ENCODE results near the gene PLEKHJ1. TPM values are rescaled to one million over a fixed set of nuclear protein-coding genes. Genes with fewer than 3 reads are reported as not detected.

The PLEKHJ1 gene
- total and polyA plus RNA-seq, 9 of the 15 experiments (the other 6 are each of a cell fraction or from before 2014, with no cell fraction given) = 1.5 to 188 (median 63.9) TPM

DNA sequence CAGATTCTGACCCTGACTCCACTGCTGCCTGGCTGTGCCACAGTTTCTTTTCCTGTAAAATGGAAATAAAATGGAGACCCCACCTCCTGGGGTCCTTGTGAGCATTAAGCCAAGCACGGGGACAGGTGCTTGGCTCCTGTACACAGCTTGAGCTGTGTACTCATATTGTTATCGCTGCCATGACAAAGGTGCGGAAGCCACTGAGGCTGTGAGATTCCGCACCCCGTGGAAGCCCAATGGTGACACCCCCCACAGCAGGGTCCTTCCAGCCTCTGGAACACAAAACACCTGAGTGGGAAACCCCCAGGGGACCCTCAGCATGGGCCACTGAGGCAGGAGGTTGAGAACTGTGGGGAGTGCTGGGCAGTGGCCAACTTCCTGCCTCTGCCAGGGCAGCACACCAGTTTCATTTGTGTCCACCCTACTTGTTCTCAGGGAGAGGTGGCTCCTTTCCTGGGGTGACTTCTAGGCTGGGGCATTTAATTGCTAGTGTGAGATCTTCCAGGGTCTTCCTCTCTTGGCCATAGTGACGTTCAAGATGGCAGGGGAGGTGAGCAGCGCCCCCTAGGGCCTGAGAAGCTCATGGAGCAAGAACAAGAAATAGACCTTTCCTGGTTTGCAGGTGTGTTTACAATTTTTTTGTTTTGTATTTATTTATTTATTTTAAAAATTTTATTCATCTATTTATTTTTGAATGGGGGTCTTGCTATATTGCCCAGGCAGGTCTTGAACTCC lies 25.5 kb upstream of the PLEKHJ1 start:
- BruUV-seq (replicated peaks) = no TSS peak
- POLR2A ChIA-PET = interaction anchor here (0.6 to 6.7 kb wide), 6 partner anchors 8 to 112 kb away, joined by 3 to 52 read pairs (median 4); partner anchors contain the start of gene AMH
- no peaks in the 10 kb centered on the region for H3K9me1 ChIP-seq (ENCODE audit: control insufficient read depth, insufficient read depth, low read length)
- H3K4me3 ChIP-seq = no peak overlapping the region
- 59% methylated on average over 6 of the region's 7 CpGs for whole genome bisulfite sequencing (ENCODE audit: insufficient coverage, low coverage, missing lambda C conversion rate)
- H3K27ac ChIP-seq (ENCODE audit: extremely low read depth, low read depth, low read length) = no peak overlapping the region; the same call in 2 of the 3 replicates
- H3K27me3 ChIP-seq (ENCODE audit: control insufficient read depth in 2 of 2, insufficient read depth in 2 of 2, low read length in 2 of 2) = no peaks in the 10 kb centered on the region
- ATAC-seq = peak; percentile 28; the same call in 2 of the 3 replicates
- in situ Hi-C loops (cut with MboI) = no loop called here
- no peaks in the 10 kb centered on the region for H3K9me3 ChIP-seq (replicated peaks; ENCODE audit: control insufficient read depth, insufficient read depth, low read depth, low read length)
- H3K79me2 ChIP-seq (ENCODE audit: control insufficient read depth, insufficient read depth, low read length) = no peaks in the 10 kb centered on the region
- no peaks in the 10 kb centered on the region for H4K20me1 ChIP-seq (replicated peaks; ENCODE audit: control insufficient read depth, insufficient read depth, low read length)
- peak overlapping the region in 1 of 2 experiments; percentile 49; a peak in 1 of 4 replicates for H3K9ac ChIP-seq (ENCODE audit: insufficient read depth in 1 of 2, low read depth in 2 of 2, low read length in 2 of 2)
- FAIRE-seq = peak; percentile 65
- CTCF ChIA-PET (ENCODE audit: low intra/inter-chr PET ratio) = no interaction called here
- peaks cover 21 to 51% of the 10 kb centered on the region in 2 experiments for H3K4me1 ChIP-seq (replicated peaks in 1 of 2; ENCODE audit: control insufficient read depth in 2 of 2, insufficient read depth in 2 of 2, low read length in 2 of 2)
- no peaks in the 10 kb centered on the region for H3K36me3 ChIP-seq (ENCODE audit: control insufficient read depth, insufficient read depth, low read length)
- H3K4me2 ChIP-seq (ENCODE audit: insufficient read depth, low read length) = no peak overlapping the region
- intact Hi-C loops (cut with micrococcal nuclease) = loop anchor here (2.0 to 10.0 kb wide), 2 partner anchors 25 to 97 kb away; partner anchors contain the start of genes DOT1L, PLEKHJ1 and SF3A2
- peak in 3 of 4 experiments; percentile 44 to 79 (median 63) for DNase-seq (ENCODE audit: extremely low read depth in 1 of 4, low spot score in 3 of 4)
- peak overlapping the region; percentile 72 for H2AFZ ChIP-seq (ENCODE audit: low read depth, low read length)
- TF ChIP-seq ELF1 (tag; IDR thresholded peaks at IDR 0.05) (no peak), ZNF143 (CRISPR knock-in tag; IDR thresholded peaks at IDR 0.05) (0 out of 2 replicates have a peak, but pooled peaks have one; percentile 30), CXXC5 (CRISPR knock-in tag; IDR thresholded peaks at IDR 0.05) (peak; percentile 39), JUND (IDR thresholded peaks at IDR 0.05; ENCODE audit: borderline replicate concordance, low read depth, low read length) (no peak), JUND (tag; IDR thresholded peaks at IDR 0.05; ENCODE audit: borderline replicate concordance, low read depth, low read length) (no peak), RBM39 (optimal IDR thresholded peaks at IDR 0.05; ENCODE audit: low read depth, low read length) (no peak), KAT2B (IDR thresholded peaks at IDR 0.05; ENCODE audit: low read depth, low read length) (no peak), KLF16 (IDR thresholded peaks at IDR 0.05) (0 out of 2 replicates have a peak, but pooled peaks have one; percentile 7), ZNF551 (CRISPR knock-in tag; IDR thresholded peaks at IDR 0.05) (no peak), CTCF (IDR thresholded peaks at IDR 0.05 in 2 of 3, conservative IDR thresholded peaks at IDR 0.05 in 1 of 3; ENCODE audit: insufficient read depth in 2 of 3, low read depth in 1 of 3, low read length in 3 of 3) (peak; percentile 64 to 79 (median 74))
- TF ChIP-seq, protein P1, sequence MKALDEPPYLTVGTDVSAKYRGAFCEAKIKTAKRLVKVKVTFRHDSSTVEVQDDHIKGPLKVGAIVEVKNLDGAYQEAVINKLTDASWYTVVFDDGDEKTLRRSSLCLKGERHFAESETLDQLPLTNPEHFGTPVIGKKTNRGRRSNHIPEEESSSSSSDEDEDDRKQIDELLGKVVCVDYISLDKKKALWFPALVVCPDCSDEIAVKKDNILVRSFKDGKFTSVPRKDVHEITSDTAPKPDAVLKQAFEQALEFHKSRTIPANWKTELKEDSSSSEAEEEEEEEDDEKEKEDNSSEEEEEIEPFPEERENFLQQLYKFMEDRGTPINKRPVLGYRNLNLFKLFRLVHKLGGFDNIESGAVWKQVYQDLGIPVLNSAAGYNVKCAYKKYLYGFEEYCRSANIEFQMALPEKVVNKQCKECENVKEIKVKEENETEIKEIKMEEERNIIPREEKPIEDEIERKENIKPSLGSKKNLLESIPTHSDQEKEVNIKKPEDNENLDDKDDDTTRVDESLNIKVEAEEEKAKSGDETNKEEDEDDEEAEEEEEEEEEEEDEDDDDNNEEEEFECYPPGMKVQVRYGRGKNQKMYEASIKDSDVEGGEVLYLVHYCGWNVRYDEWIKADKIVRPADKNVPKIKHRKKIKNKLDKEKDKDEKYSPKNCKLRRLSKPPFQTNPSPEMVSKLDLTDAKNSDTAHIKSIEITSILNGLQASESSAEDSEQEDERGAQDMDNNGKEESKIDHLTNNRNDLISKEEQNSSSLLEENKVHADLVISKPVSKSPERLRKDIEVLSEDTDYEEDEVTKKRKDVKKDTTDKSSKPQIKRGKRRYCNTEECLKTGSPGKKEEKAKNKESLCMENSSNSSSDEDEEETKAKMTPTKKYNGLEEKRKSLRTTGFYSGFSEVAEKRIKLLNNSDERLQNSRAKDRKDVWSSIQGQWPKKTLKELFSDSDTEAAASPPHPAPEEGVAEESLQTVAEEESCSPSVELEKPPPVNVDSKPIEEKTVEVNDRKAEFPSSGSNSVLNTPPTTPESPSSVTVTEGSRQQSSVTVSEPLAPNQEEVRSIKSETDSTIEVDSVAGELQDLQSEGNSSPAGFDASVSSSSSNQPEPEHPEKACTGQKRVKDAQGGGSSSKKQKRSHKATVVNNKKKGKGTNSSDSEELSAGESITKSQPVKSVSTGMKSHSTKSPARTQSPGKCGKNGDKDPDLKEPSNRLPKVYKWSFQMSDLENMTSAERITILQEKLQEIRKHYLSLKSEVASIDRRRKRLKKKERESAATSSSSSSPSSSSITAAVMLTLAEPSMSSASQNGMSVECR (CRISPR knock-in tag; IDR thresholded peaks at IDR 0.05) = peak; percentile 54; the same call in 1 of the 2 replicates

Data from K562 (cell line).